ENCODE results near the gene ELF1.

DNA sequence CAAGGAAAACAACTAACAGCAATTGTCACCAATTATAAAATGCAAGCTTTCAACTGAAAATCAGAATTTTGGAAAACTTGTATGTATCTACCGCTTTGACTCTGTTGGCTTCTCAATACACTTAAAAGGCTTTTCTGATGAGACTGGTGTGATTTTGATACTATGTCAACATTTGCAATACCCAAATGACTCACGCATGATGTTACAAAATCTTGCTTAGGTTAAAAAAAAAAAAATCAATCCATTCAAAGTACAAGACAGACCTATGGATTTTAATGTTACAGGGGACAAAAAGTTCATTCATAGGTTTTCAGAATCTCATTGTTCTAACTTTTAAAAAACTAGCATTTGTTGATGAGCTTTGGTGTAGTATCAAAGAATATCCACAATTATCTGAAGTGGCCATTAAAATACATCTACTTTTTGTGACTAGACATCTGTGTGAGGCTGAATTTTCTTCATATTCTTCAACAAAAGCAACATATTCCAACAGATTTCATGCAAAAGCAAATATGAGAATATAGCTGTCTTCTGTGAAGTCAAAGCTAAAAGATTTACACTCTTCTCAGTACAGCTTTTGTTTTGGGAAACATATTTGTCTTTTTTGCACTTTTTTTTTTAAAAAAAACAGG is 10.7 kb downstream of the ELF1 start:
- TF ChIP-seq, protein P1, sequence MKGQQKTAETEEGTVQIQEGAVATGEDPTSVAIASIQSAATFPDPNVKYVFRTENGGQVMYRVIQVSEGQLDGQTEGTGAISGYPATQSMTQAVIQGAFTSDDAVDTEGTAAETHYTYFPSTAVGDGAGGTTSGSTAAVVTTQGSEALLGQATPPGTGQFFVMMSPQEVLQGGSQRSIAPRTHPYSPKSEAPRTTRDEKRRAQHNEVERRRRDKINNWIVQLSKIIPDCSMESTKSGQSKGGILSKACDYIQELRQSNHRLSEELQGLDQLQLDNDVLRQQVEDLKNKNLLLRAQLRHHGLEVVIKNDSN (IDR thresholded peaks at IDR 0.05; ENCODE audit: borderline replicate concordance, low read depth), result no peak
- TF ChIP-seq, protein P2, sequence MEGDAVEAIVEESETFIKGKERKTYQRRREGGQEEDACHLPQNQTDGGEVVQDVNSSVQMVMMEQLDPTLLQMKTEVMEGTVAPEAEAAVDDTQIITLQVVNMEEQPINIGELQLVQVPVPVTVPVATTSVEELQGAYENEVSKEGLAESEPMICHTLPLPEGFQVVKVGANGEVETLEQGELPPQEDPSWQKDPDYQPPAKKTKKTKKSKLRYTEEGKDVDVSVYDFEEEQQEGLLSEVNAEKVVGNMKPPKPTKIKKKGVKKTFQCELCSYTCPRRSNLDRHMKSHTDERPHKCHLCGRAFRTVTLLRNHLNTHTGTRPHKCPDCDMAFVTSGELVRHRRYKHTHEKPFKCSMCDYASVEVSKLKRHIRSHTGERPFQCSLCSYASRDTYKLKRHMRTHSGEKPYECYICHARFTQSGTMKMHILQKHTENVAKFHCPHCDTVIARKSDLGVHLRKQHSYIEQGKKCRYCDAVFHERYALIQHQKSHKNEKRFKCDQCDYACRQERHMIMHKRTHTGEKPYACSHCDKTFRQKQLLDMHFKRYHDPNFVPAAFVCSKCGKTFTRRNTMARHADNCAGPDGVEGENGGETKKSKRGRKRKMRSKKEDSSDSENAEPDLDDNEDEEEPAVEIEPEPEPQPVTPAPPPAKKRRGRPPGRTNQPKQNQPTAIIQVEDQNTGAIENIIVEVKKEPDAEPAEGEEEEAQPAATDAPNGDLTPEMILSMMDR (IDR thresholded peaks at IDR 0.05), result no peak
- no peak for TF ChIP-seq PBX3 (IDR thresholded peaks at IDR 0.05)
- no peak for TF ChIP-seq MXI1 (IDR thresholded peaks at IDR 0.05; ENCODE audit: low read depth, low read length)
- TF ChIP-seq, protein P3, sequence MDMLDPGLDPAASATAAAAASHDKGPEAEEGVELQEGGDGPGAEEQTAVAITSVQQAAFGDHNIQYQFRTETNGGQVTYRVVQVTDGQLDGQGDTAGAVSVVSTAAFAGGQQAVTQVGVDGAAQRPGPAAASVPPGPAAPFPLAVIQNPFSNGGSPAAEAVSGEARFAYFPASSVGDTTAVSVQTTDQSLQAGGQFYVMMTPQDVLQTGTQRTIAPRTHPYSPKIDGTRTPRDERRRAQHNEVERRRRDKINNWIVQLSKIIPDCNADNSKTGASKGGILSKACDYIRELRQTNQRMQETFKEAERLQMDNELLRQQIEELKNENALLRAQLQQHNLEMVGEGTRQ (IDR thresholded peaks at IDR 0.05; ENCODE audit: borderline replicate concordance, low read depth, low read length), result no peak
- no peak for TF ChIP-seq POLR2AphosphoS5 (IDR thresholded peaks at IDR 0.05; ENCODE audit: low read depth, low read length)
- no peak for TF ChIP-seq FOSL2 (IDR thresholded peaks at IDR 0.05; ENCODE audit: borderline replicate concordance, low read depth)

All from SK-N-SH (cell line).